Activated naive CD8-positive, alpha-beta T cell treated with anti-CD3 and anti-CD28 coated beads for 36 hours (primary cell): Measurements from ENCODE around the gene DEUP1. TPM values are rescaled to one million over a fixed set of nuclear protein-coding genes. Genes with fewer than 3 reads are reported as not detected.
"Not testable (repeated sequence)": the region's sequence is repeated elsewhere in the genome, so short reads cannot be mapped to it uniquely, and the experiment has no call there.

Source experiments
- DNase-seq: peaks from one replicate; pipeline ENCODE4 v3.0.0; 2021
- H3K27ac Mint-ChIP-seq: one replicate; pipeline ENCODE4 v1.8.0; 2022; ENCODE audit warnings: mild to moderate bottlenecking, moderate library complexity, mixed read lengths
- H3K27me3 Mint-ChIP-seq: one replicate; pipeline ENCODE4 v1.8.0; 2022; ENCODE audit warnings: mild to moderate bottlenecking, mixed read lengths
- H3K36me3 Mint-ChIP-seq: one replicate; pipeline ENCODE4 v1.8.0; 2021; ENCODE audit warnings: mild to moderate bottlenecking, mixed read lengths
- H3K4me1 Mint-ChIP-seq: one replicate; pipeline ENCODE4 v1.8.0; 2021; ENCODE audit warnings: mixed read lengths
- H3K4me3 Mint-ChIP-seq: one replicate; pipeline ENCODE4 v1.8.0; 2022; ENCODE audit warnings: mild to moderate bottlenecking, moderate library complexity, mixed read lengths
- H3K9me3 Mint-ChIP-seq: one replicate; pipeline ENCODE4 v1.8.0; 2022; ENCODE audit warnings: mixed read lengths
- total RNA-seq, 2 experiments: library from RNA; stranded (reverse); gene quantifications; one replicate each; pipeline ENCODE4 v1.2.3, GENCODE V29; 2021

Gene DEUP1
- total RNA-seq, 2 experiments from 2014 or later = not detected

DNA sequence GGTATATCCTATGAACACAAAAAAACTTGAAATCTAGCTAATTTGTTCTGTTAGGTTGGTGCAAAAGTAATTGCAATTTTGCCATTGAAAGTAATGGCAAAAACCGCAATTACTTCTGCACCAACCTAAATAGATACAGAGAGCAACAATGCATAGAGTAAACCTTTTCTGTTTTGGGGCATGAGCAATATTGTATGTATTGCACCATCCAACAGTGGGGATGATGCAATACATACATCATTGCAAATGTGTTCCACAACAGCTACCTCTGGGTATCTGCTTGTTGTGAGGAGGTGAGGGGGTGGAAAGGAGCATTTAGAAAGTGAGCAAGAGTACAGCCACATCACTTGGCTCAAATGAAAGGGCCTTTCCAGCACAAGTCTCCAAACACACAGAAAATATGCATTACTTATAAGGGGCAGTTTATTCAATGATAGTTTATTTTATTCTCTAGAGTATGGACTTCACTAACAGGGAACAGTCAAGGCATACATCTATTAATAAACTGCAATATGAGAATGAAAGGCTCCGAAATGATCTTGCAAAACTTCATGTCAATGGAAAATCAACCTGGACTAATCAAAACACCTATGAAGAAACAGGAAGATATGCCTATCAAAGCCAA is 77.3 kb downstream of the DEUP1 start:
- peaks cover 10% of the 10 kb centered on the region for H3K27me3 Mint-ChIP-seq
- H3K9me3 Mint-ChIP-seq = no peaks in the 10 kb centered on the region
- no peak overlapping the region for H3K4me3 Mint-ChIP-seq
- H3K27ac Mint-ChIP-seq = no peak overlapping the region
- H3K4me1 Mint-ChIP-seq = no peaks in the 10 kb centered on the region
- DNase-seq = no peak
- no peaks in the 10 kb centered on the region for H3K36me3 Mint-ChIP-seq

DNA sequence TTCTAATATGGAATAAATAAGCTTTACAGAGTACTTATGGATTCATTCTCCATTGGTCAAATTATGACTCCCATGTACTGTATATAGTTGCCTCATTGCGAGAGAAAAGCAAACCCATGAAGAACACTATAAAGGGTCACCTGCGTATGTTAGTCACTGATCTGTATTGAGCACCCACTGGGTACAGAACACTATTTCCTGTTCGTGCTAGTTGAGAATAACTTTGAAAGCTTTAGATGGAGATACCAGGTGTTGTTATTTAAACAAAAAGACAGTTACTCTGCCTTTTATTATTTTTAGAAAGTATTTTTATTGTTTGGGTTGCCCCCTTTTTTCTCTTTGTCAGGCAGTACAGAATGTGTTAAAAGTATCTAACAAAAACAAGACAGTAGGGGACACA is 79.9 kb downstream of the DEUP1 start:
- H3K27me3 Mint-ChIP-seq = peaks cover 10% of the 10 kb centered on the region
- H3K4me1 Mint-ChIP-seq = no peaks in the 10 kb centered on the region
- H3K36me3 Mint-ChIP-seq = no peaks in the 10 kb centered on the region
- H3K4me3 Mint-ChIP-seq = no peak overlapping the region
- DNase-seq = no peak
- H3K9me3 Mint-ChIP-seq = no peaks in the 10 kb centered on the region
- no peak overlapping the region for H3K27ac Mint-ChIP-seq

DNA sequence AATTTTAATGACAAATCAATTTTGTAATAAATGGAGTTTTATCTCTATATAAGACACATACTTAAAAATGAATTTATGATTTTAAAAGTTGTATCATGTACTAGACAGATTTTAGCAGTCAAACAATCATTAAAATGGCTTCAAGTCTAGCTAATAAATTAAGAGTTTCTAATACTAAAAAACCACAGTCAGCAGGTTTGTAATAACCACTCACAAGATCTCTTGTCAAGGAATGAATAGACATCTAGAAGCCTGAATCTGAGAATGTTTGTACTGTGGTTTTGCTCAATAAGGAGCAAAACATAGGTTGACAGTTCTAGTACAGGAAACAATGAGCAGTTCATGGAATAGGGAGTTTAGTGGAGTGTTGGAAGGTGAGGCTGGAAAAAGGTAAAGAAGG is 81.2 kb downstream of the DEUP1 start:
- no peak overlapping the region for H3K4me3 Mint-ChIP-seq
- H3K27me3 Mint-ChIP-seq = peaks cover 5% of the 10 kb centered on the region
- no peaks in the 10 kb centered on the region for H3K36me3 Mint-ChIP-seq
- no peaks in the 10 kb centered on the region for H3K9me3 Mint-ChIP-seq
- no peaks in the 10 kb centered on the region for H3K4me1 Mint-ChIP-seq
- DNase-seq = no peak
- no peak overlapping the region for H3K27ac Mint-ChIP-seq

DNA sequence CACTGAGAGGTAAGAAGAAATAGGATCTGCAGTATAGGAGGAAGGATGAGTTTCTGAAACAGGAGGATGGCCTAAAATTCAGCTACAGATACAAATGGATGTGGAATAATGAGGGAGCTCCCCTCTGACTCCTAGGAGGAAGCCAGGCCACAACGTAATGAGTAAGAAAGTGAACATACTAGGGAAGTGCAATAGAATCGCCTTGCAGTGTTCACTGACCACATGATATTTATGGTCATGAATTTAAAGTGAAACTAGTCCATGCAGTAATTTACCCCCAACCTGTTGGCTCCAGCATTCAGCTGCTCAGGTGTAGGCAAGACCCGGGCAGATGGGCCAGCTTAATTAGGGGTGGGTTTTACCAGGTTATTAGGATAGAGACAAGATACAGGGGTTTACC is 101.7 kb downstream of the DEUP1 start:
- no peaks in the 10 kb centered on the region for H3K27me3 Mint-ChIP-seq
- H3K4me1 Mint-ChIP-seq = no peaks in the 10 kb centered on the region
- H3K9me3 Mint-ChIP-seq = no peaks in the 10 kb centered on the region
- no peaks in the 10 kb centered on the region for H3K36me3 Mint-ChIP-seq
- H3K4me3 Mint-ChIP-seq = no peak overlapping the region
- H3K27ac Mint-ChIP-seq = no peak overlapping the region
- DNase-seq = no peak

DNA sequence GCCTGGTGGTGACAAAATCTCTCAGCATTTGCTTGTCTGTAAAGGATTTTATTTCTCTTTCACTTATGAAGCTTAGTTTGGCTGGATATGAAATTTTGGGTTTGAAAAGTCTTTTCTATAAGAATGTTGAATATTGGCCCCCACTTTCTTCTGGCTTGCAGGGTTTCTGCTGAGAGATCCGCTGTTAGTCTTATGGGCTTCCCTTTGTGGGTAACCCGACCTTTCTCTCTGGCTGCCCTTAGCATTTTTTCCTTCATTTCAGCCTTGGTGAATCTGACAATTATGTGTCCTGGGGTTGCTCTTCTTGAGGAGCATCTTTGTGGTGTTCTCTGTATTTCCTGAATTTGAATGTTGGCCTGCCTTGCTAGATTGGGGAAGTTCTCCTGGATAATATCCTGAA is 112.7 kb downstream of the DEUP1 start:
- H3K9me3 Mint-ChIP-seq, H3K36me3 Mint-ChIP-seq, DNase-seq, H3K4me3 Mint-ChIP-seq, H3K4me1 Mint-ChIP-seq, H3K27ac Mint-ChIP-seq: not testable (repeated sequence)
- H3K27me3 Mint-ChIP-seq = peaks cover 22% of the 10 kb centered on the region

DNA sequence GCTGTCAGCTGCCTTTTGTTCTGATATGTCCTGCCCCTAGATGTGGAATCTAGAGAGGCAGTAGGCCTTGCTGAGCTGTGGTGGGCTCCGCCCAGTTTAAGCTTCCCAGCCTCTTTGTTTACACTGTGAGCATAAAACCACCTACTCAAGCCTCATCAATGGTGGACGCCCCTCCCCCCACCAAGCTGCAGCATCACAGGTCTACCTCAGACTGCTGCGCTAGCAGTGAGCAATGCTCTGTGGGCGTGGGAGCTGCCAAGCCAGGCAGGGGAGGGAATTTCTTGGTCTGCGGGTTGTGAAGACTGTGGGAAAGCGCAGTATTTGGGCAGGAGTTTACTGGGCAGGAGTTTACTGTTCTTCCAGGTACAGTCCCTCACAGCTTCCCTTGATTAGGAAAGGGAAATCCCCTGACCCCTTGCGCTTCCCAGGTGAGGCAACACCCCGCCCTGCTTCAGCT is 114.1 kb downstream of the DEUP1 start:
- Mint-ChIP-seq H3K36me3 (no peaks in the 10 kb centered on the region), H3K9me3 (peaks cover 6% of the 10 kb centered on the region), H3K4me1 (no peaks in the 10 kb centered on the region), H3K27me3 (peaks cover 20% of the 10 kb centered on the region), H3K4me3 (no peak overlapping the region), H3K27ac (no peak overlapping the region)
- DNase-seq = peak; percentile 8

DNA sequence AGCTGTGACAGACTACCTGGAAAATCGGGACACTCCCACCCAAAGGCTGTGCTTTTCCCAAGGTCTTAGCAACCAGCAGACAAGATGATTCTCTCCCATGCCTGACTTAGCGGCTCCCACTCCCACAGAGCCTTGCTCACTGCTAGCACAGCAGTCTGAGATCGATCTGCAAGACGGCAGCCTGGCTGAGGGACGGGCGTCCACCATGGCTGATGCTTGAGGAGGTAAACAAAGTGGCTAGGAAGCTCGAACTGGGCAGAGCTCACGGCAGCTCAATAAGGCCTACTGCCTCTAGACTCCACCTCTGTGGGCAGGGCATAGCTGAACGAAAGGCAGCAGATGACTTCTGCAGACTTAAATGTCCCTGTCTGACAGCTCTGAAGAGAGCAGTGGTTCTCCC is 127.7 kb downstream of the DEUP1 start:
- Mint-ChIP-seq H3K36me3 (no peaks in the 10 kb centered on the region), H3K27me3 (peaks cover 7% of the 10 kb centered on the region), H3K4me3 (no peak overlapping the region), H3K4me1 (no peaks in the 10 kb centered on the region), H3K9me3 (peaks cover 6% of the 10 kb centered on the region), H3K27ac (no peak overlapping the region)
- no peak for DNase-seq

DNA sequence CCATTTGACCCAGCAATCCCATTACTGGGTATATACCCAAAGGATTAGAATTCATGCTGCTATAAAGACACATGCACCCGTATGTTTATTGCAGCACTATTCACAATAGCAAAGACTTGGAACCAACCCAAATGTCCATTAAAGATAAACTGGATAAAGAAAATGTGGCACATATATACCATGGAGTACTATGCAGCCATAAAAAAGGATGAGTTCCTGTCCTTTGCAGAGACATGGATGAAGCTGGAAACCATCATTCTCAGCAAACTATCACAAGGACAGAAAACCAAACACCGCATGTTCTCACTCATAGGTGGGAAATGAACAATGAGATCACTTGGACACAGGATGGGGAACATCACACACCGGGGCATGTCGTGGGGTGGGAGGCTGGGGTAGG is 133.1 kb downstream of the DEUP1 start:
- not testable (repeated sequence) for H3K27me3 Mint-ChIP-seq, H3K4me3 Mint-ChIP-seq, H3K4me1 Mint-ChIP-seq, DNase-seq, H3K27ac Mint-ChIP-seq, H3K9me3 Mint-ChIP-seq, H3K36me3 Mint-ChIP-seq

DNA sequence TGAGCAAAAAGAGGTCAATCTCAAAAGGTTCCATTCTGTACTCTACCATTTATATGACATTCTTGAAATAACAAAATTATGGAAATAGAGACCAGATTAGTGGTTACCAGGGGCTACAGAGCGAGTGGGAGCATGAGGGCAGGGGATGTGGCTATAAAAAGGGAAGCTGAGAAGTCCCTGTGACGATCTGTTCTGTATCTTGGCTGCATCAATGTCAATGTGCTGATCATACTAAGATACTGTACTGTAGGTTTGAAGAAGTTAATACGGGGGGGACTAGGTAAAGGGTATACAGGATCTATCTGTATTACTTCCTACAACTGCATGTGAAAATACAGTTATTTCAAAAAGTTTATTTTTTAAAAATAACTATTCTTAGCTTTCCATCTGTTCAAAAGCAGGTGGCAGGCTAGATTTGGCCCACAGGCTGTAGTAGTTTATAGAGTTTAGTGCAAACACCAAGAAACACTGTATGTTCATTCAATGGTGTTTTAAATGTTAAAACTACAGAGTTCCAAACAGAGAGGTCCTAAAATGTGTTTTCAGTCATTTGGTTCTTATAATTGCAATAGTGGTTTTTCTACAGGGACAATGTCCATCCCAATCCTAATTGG is 134.5 kb downstream of the DEUP1 start:
- no peak overlapping the region for H3K4me3 Mint-ChIP-seq
- no peak for DNase-seq
- no peaks in the 10 kb centered on the region for H3K4me1 Mint-ChIP-seq
- no peak overlapping the region for H3K27ac Mint-ChIP-seq
- no peaks in the 10 kb centered on the region for H3K36me3 Mint-ChIP-seq
- H3K27me3 Mint-ChIP-seq = no peaks in the 10 kb centered on the region
- H3K9me3 Mint-ChIP-seq = peaks cover 6% of the 10 kb centered on the region

DNA sequence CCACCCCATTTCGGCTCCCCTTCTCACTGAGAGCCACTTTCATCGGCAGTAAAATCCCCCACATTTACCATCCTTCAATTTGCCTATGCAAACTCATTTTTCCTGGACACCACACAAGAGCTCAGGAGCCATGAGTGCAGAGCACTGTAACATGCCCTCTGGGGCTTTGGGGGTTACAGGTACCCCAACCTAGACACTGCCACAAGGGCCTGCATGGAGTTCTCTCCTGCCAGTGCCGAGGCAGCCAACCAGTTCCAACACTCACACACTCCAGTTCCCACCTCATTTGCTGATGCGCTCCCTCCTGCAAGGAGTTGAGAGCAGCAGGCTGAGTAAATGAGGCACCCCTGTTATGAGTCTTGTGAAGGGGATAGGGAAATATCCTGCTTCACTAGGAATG is 136.5 kb downstream of the DEUP1 start:
- no peaks in the 10 kb centered on the region for H3K36me3 Mint-ChIP-seq
- H3K27me3 Mint-ChIP-seq = no peaks in the 10 kb centered on the region
- H3K4me1 Mint-ChIP-seq = no peaks in the 10 kb centered on the region
- no peak overlapping the region for H3K4me3 Mint-ChIP-seq
- H3K9me3 Mint-ChIP-seq = peaks cover 6% of the 10 kb centered on the region
- H3K27ac Mint-ChIP-seq = no peak overlapping the region
- DNase-seq = no peak

DNA sequence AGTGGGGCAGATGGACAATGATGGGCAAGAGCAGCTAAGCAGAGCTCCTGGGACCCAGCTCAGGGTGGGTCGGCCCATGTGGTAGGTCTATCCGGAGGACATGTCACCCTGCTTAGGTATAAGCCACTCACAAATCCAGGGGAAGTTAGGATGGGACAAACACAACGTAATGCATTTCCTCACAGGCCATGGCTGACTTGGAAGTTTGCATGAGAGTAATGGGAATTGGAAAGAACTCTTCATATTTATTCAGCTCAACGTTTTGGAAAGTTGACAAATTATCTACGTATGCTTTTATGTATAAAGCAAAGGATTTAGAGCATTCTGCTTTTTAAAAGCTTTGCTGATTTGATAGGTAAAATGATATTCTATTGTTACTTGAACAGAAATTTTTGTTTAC is 137.7 kb downstream of the DEUP1 start:
- H3K27ac Mint-ChIP-seq = no peak overlapping the region
- no peaks in the 10 kb centered on the region for H3K27me3 Mint-ChIP-seq
- no peaks in the 10 kb centered on the region for H3K4me1 Mint-ChIP-seq
- H3K4me3 Mint-ChIP-seq = no peak overlapping the region
- H3K9me3 Mint-ChIP-seq = no peaks in the 10 kb centered on the region
- no peak for DNase-seq
- H3K36me3 Mint-ChIP-seq = no peaks in the 10 kb centered on the region

DNA sequence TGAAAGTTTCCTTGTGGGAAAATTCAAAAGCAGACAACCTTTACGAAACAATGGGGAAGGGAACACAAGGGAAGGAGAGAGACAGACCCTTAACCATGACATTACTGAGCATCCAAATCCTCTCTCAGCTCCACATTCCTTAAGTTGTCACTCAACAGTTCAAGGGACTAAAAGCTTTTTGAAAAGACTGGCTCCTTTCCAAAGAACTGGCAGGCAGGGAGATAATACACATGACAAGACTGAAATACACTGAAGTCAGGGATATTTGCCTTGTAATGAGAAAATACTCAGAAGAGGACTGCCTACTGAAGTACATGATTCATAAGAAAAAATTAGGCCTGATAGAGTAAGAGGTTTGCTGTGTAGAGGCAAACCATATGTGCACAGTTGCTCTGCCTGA is 143.6 kb downstream of the DEUP1 start:
- Mint-ChIP-seq H3K9me3 (no peaks in the 10 kb centered on the region), H3K36me3 (no peaks in the 10 kb centered on the region), H3K27me3 (no peaks in the 10 kb centered on the region), H3K4me1 (no peaks in the 10 kb centered on the region), H3K4me3 (no peak overlapping the region), H3K27ac (no peak overlapping the region)
- DNase-seq = no peak

DNA sequence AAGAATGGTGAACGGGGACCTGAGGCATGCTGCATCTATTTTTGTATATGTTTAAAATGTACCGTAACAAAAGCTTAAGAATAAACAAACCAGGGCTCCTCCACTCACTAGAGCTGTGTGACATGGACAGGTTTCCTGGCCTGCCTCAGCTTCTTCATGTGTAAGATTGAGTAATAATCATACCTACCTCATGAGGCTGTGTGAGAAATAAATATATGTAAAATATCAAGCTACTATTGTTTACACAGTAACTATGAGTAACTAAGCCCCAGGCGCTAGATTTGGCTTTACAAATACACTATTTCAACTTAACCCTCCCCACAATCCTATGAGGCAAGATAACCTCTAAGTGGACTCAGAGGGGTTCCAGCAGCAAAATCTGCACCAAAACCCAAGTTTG is 146.3 kb downstream of the DEUP1 start:
- DNase-seq = no peak
- no peaks in the 10 kb centered on the region for H3K9me3 Mint-ChIP-seq
- no peaks in the 10 kb centered on the region for H3K36me3 Mint-ChIP-seq
- H3K27ac Mint-ChIP-seq = no peak overlapping the region
- no peaks in the 10 kb centered on the region for H3K27me3 Mint-ChIP-seq
- no peaks in the 10 kb centered on the region for H3K4me1 Mint-ChIP-seq
- no peak overlapping the region for H3K4me3 Mint-ChIP-seq

DNA sequence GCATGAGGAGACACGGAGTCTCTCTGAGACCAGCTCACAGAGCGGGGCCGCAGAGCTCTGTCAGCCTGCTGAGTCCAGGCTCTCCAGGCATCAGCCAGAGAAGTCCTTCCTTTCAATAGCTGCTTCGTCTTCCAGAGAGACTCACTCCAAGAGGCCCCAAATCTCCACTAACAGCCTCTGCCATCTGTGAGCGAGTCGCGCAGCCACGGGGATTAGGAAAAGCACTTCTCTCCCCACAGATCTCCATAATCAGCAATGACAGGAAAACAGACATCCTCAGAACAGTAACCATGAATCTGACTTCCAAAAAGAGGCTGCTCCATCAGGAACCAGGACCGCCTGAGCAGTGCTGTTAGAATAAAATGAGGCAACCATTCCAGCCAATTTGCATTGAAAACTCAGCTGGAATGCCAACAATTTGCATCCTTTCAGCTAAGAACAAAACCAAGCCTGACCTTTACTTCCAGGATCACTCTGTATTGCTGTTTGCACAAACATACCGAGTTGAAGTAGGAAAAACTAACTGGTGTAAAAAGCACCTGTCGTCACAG is 147.2 kb downstream of the DEUP1 start:
- no peaks in the 10 kb centered on the region for H3K9me3 Mint-ChIP-seq
- no peaks in the 10 kb centered on the region for H3K36me3 Mint-ChIP-seq
- H3K27ac Mint-ChIP-seq = no peak overlapping the region
- no peaks in the 10 kb centered on the region for H3K4me1 Mint-ChIP-seq
- no peaks in the 10 kb centered on the region for H3K27me3 Mint-ChIP-seq
- DNase-seq = no peak
- H3K4me3 Mint-ChIP-seq = no peak overlapping the region

DNA sequence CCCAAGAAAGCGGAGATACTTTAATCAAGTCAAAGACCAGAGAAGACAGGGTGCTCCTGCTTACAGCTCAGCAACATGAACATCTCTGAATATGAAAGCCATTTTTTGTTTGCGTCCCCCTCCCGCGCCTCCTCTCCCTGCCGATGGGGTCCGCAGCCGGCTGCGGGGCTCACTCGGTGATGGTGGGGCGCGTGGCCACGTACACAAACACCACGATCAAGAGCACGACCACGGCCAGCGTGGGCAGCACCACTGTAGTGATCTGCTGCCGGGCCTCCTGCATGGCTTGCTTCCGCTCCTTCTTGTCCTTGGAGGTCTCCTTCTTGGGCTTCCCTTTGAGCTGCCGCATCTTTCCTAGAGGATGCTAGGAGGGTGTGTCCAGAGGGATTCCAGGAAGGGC is 148.3 kb downstream of the DEUP1 start:
- H3K9me3 Mint-ChIP-seq = no peaks in the 10 kb centered on the region
- H3K4me3 Mint-ChIP-seq = no peak overlapping the region
- no peak for DNase-seq
- no peaks in the 10 kb centered on the region for H3K36me3 Mint-ChIP-seq
- H3K4me1 Mint-ChIP-seq = no peaks in the 10 kb centered on the region
- H3K27me3 Mint-ChIP-seq = no peaks in the 10 kb centered on the region
- H3K27ac Mint-ChIP-seq = no peak overlapping the region

DNA sequence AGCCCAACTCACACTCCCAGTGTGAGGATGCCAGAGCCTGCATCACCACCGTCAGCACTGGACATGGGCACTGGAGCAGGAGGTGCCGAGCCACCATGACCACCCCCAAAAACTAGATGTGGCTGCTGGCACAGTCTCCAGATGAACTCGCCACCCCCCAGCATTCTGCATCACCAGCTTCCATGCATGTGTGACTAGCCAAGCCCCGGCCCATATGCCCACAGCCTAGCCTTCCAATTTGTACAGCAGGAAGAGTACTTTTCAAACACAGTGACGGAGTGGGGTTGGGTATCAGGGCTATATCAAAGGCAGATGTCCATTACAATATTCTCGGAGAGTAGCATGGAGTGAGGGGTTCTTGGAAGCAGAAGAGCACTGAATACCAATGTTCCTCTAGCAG is 149.7 kb downstream of the DEUP1 start:
- H3K36me3 Mint-ChIP-seq = no peaks in the 10 kb centered on the region
- H3K27ac Mint-ChIP-seq = no peak overlapping the region
- no peaks in the 10 kb centered on the region for H3K4me1 Mint-ChIP-seq
- H3K9me3 Mint-ChIP-seq = no peaks in the 10 kb centered on the region
- DNase-seq = no peak
- no peaks in the 10 kb centered on the region for H3K27me3 Mint-ChIP-seq
- H3K4me3 Mint-ChIP-seq = no peak overlapping the region
